ENCODE data around the gene SLCO2B1. TPM values are rescaled to one million over a fixed set of nuclear protein-coding genes. Genes with fewer than 3 reads are reported as not detected.
A peak's percentile ranks its signal among the peaks of the same experiment; 100 is the strongest.

Gene SLCO2B1
- total RNA-seq, 1 donor from 2014 or later, result 9.4 TPM

GRCh38 chr11:75152090-75152489 is 1.2 kb downstream of the SLCO2B1 start:
- Histone ChIP-seq H3K36me3 (ENCODE audit: control insufficient read depth in 3 of 3, insufficient read depth in 3 of 3, low read length in 3 of 3) (no peaks in the 10 kb centered on the region), H3K4me1 (ENCODE audit: control insufficient read depth in 3 of 3, insufficient read depth in 3 of 3, low read length in 3 of 3) (peaks cover 12 to 18% (median 15%) of the 10 kb centered on the region in 3 donors), H3K4me3 (ENCODE audit: low read length in 3 of 3) (peak overlapping the region; percentile 54 to 66 (median 58)), H3K27me3 (ENCODE audit: control insufficient read depth in 3 of 3, insufficient read depth in 3 of 3, low read length in 3 of 3) (peaks cover 0 to 15% (median 4%) of the 10 kb centered on the region in 3 donors), H3K9me3 (ENCODE audit: control insufficient read depth in 3 of 3, low read length in 3 of 3) (no peaks in the 10 kb centered on the region), H3K9ac (ENCODE audit: low read depth in 1 of 3, low read length in 3 of 3) (peak overlapping the region in 2 of 3 donors; percentile 33 to 50), H3K27ac (ENCODE audit: low read depth, low read length) (no peak overlapping the region)

GRCh38 chr11:75152651-75153427 is 1.9 kb downstream of the SLCO2B1 start:
- Histone ChIP-seq H3K36me3 (ENCODE audit: control insufficient read depth in 3 of 3, insufficient read depth in 3 of 3, low read length in 3 of 3) (no peaks in the 10 kb centered on the region), H3K4me3 (ENCODE audit: low read length in 3 of 3) (peak overlapping the region in 2 of 3 donors; percentile 58 to 66), H3K27me3 (ENCODE audit: control insufficient read depth in 3 of 3, insufficient read depth in 3 of 3, low read length in 3 of 3) (peaks cover 0 to 15% (median 4%) of the 10 kb centered on the region in 3 donors), H3K9ac (ENCODE audit: low read depth in 1 of 3, low read length in 3 of 3) (peak overlapping the region in 2 of 3 donors; percentile 8 to 12), H3K4me1 (ENCODE audit: control insufficient read depth in 3 of 3, insufficient read depth in 3 of 3, low read length in 3 of 3) (peaks cover 11 to 13% (median 12%) of the 10 kb centered on the region in 3 donors), H3K9me3 (ENCODE audit: control insufficient read depth in 3 of 3, low read length in 3 of 3) (no peaks in the 10 kb centered on the region), H3K27ac (ENCODE audit: low read depth, low read length) (no peak overlapping the region)

DNA sequence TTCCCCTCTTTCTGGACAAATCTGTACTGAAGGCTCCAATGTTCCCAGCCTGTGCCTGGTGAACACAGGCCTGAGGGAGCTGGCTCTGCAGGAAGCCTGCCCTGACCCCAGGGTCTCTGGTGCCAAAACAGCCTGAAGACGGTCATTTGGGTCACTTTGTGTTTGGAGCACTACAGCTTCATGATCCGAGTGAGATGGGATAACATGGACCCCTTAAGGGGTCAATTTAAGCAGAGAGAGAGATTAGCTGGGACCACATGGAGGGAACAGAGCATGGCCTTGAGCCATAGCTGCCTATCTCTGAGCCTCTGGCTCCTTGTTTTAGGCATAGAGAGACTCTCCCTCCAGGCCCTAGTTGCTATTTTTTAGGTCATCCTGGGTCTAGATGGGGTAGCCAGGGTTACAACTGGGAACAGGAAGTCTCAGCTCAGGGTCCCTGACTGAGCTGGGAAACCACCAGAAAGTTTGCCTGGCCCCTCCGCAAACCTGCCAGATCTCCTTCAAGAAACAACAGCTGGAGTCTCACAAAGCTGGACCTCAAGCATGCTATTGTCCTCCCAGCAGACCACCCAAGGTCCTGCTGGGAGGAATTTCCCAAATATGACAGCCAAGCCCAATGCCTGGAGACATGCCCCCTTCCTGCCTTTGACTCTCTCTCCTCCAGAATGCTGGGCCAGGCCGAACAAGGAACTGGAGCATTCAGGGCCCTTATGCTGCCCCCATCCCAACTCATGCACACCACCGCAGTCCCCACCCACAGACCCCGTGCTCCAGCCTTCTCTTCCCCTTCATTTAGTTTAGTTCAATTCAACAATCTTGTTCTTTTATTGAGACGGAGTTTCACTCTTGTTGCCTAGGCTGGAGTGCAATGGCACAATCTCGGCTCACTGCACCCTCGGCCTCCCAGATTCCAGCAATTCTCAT is 4.0 kb downstream of the SLCO2B1 start:
- peaks cover 19 to 23% (median 21%) of the 10 kb centered on the region in 3 donors for H3K4me1 ChIP-seq (ENCODE audit: control insufficient read depth in 3 of 3, insufficient read depth in 3 of 3, low read length in 3 of 3)
- H3K36me3 ChIP-seq (ENCODE audit: control insufficient read depth in 3 of 3, insufficient read depth in 3 of 3, low read length in 3 of 3), result no peaks in the 10 kb centered on the region
- no peak overlapping the region for H3K27ac ChIP-seq (ENCODE audit: low read depth, low read length)
- H3K4me3 ChIP-seq (ENCODE audit: low read length in 3 of 3), result no peak overlapping the region
- H3K9me3 ChIP-seq (ENCODE audit: control insufficient read depth in 3 of 3, low read length in 3 of 3), result no peaks in the 10 kb centered on the region
- peaks cover 0 to 15% (median 4%) of the 10 kb centered on the region in 3 donors for H3K27me3 ChIP-seq (ENCODE audit: control insufficient read depth in 3 of 3, insufficient read depth in 3 of 3, low read length in 3 of 3)
- peak overlapping the region in 1 of 3 donors; percentile 12 for H3K9ac ChIP-seq (ENCODE audit: low read depth in 1 of 3, low read length in 3 of 3)

- no peaks in the 10 kb centered on the region for H3K9me3 ChIP-seq (ENCODE audit: control insufficient read depth in 3 of 3, low read length in 3 of 3)
- no peak overlapping the region for H3K27ac ChIP-seq (ENCODE audit: low read depth, low read length)
- H3K36me3 ChIP-seq (ENCODE audit: control insufficient read depth in 3 of 3, insufficient read depth in 3 of 3, low read length in 3 of 3), result no peaks in the 10 kb centered on the region
- H3K4me3 ChIP-seq (ENCODE audit: low read length in 3 of 3), result no peak overlapping the region
- peaks cover 21 to 26% (median 23%) of the 10 kb centered on the region in 3 donors for H3K4me1 ChIP-seq (ENCODE audit: control insufficient read depth in 3 of 3, insufficient read depth in 3 of 3, low read length in 3 of 3)
- peaks cover 0 to 9% (median 0%) of the 10 kb centered on the region in 3 donors for H3K27me3 ChIP-seq (ENCODE audit: control insufficient read depth in 3 of 3, insufficient read depth in 3 of 3, low read length in 3 of 3)
- peak overlapping the region in 1 of 3 donors; percentile 30 for H3K9ac ChIP-seq (ENCODE audit: low read depth in 1 of 3, low read length in 3 of 3)
Observed at GRCh38 chr11:75155570-75156422, 4.9 kb downstream of the SLCO2B1 start.

- Histone ChIP-seq H3K36me3 (ENCODE audit: control insufficient read depth in 3 of 3, insufficient read depth in 3 of 3, low read length in 3 of 3) (no peaks in the 10 kb centered on the region), H3K27me3 (ENCODE audit: control insufficient read depth in 3 of 3, insufficient read depth in 3 of 3, low read length in 3 of 3) (no peaks in the 10 kb centered on the region), H3K27ac (ENCODE audit: low read depth, low read length) (no peak overlapping the region), H3K9me3 (ENCODE audit: control insufficient read depth in 3 of 3, low read length in 3 of 3) (no peaks in the 10 kb centered on the region), H3K9ac (ENCODE audit: low read depth in 1 of 3, low read length in 3 of 3) (no peak overlapping the region), H3K4me3 (ENCODE audit: low read length in 3 of 3) (no peak overlapping the region), H3K4me1 (ENCODE audit: control insufficient read depth in 3 of 3, insufficient read depth in 3 of 3, low read length in 3 of 3) (peaks cover 20 to 28% (median 21%) of the 10 kb centered on the region in 3 donors)
Observed at GRCh38 chr11:75158241-75158640, 7.3 kb downstream of the SLCO2B1 start.

- Histone ChIP-seq H3K27ac (ENCODE audit: low read depth, low read length) (no peak overlapping the region), H3K4me1 (ENCODE audit: control insufficient read depth in 3 of 3, insufficient read depth in 3 of 3, low read length in 3 of 3) (peaks cover 20 to 29% (median 25%) of the 10 kb centered on the region in 3 donors), H3K36me3 (ENCODE audit: control insufficient read depth in 3 of 3, insufficient read depth in 3 of 3, low read length in 3 of 3) (no peaks in the 10 kb centered on the region), H3K27me3 (ENCODE audit: control insufficient read depth in 3 of 3, insufficient read depth in 3 of 3, low read length in 3 of 3) (no peaks in the 10 kb centered on the region), H3K4me3 (ENCODE audit: low read length in 3 of 3) (no peak overlapping the region), H3K9me3 (ENCODE audit: control insufficient read depth in 3 of 3, low read length in 3 of 3) (no peaks in the 10 kb centered on the region), H3K9ac (ENCODE audit: low read depth in 1 of 3, low read length in 3 of 3) (no peak overlapping the region)
Observed at GRCh38 chr11:75158696-75159150, 7.8 kb downstream of the SLCO2B1 start.

GRCh38 chr11:75159151-75159953 is 8.4 kb downstream of the SLCO2B1 start:
- H3K4me1 ChIP-seq (ENCODE audit: control insufficient read depth in 3 of 3, insufficient read depth in 3 of 3, low read length in 3 of 3), result peaks cover 26 to 35% (median 30%) of the 10 kb centered on the region in 3 donors
- H3K36me3 ChIP-seq (ENCODE audit: control insufficient read depth in 3 of 3, insufficient read depth in 3 of 3, low read length in 3 of 3), result no peaks in the 10 kb centered on the region
- H3K4me3 ChIP-seq (ENCODE audit: low read length in 3 of 3), result no peak overlapping the region
- no peaks in the 10 kb centered on the region for H3K9me3 ChIP-seq (ENCODE audit: control insufficient read depth in 3 of 3, low read length in 3 of 3)
- no peaks in the 10 kb centered on the region for H3K27me3 ChIP-seq (ENCODE audit: control insufficient read depth in 3 of 3, insufficient read depth in 3 of 3, low read length in 3 of 3)
- H3K9ac ChIP-seq (ENCODE audit: low read depth in 1 of 3, low read length in 3 of 3), result peak overlapping the region in 1 of 3 donors; percentile 51
- peak overlapping the region; percentile 75 for H3K27ac ChIP-seq (ENCODE audit: low read depth, low read length)

- Histone ChIP-seq H3K27me3 (ENCODE audit: control insufficient read depth in 3 of 3, insufficient read depth in 3 of 3, low read length in 3 of 3) (no peaks in the 10 kb centered on the region), H3K36me3 (ENCODE audit: control insufficient read depth in 3 of 3, insufficient read depth in 3 of 3, low read length in 3 of 3) (no peaks in the 10 kb centered on the region), H3K9ac (ENCODE audit: low read depth in 1 of 3, low read length in 3 of 3) (peak overlapping the region in 1 of 3 donors; percentile 51), H3K27ac (ENCODE audit: low read depth, low read length) (peak overlapping the region; percentile 75), H3K9me3 (ENCODE audit: control insufficient read depth in 3 of 3, low read length in 3 of 3) (no peaks in the 10 kb centered on the region), H3K4me3 (ENCODE audit: low read length in 3 of 3) (no peak overlapping the region), H3K4me1 (ENCODE audit: control insufficient read depth in 3 of 3, insufficient read depth in 3 of 3, low read length in 3 of 3) (peaks cover 27 to 35% (median 29%) of the 10 kb centered on the region in 3 donors)
Observed at GRCh38 chr11:75160220-75160757, 9.4 kb downstream of the SLCO2B1 start.
